Adrenal gland (tissue), 5 donors: ENCODE measurements around the gene DMXL2.

Source experiments
- CTCF ChIP-seq, 6 experiments: fragments of 450-650 bp in 4 of 6; fragments of 200-600 bp in 2 of 6; sonication (generic) in 1 of 6; IDR thresholded peaks; 1 replicate in 5 of 6; 2 replicates in 1 of 6; pipeline versions ENCODE4 v1.5.1 to v1.8.0; 2016 to 2021; ENCODE audit warnings: antibody characterized with exemption in 6 of 6, mild to moderate bottlenecking in 2 of 6, moderate library complexity in 1 of 6
- POLR2A ChIP-seq, 2 donors: fragments of 450-650 bp; IDR thresholded peaks; one replicate each; pipeline ENCODE4 v1.6.1; 2017; ENCODE audit warnings: antibody characterized with exemption in 2 of 2, mild to moderate bottlenecking in 2 of 2, moderate library complexity in 1 of 2
- donor health status: DM: no; HTN: no; CAD: no.

- TF ChIP-seq CTCF (IDR thresholded peaks at IDR 0.05), result no peak
- TF ChIP-seq POLR2A (IDR thresholded peaks at IDR 0.05), result no peak
Measured at GRCh38 chr15:51425517-51426040, 197.0 kb downstream of the DMXL2 start.
